ENCODE results near the gene SSC5D. TPM values are rescaled to one million over a fixed set of nuclear protein-coding genes. Genes with fewer than 3 reads are reported as not detected.

The SSC5D gene
- total and polyA plus RNA-seq, 9 of the 15 experiments (the other 6 are each of a cell fraction or from before 2014, with no cell fraction given) = 0.04 to 0.71 (median 0.14) TPM; not detected in 2

DNA sequence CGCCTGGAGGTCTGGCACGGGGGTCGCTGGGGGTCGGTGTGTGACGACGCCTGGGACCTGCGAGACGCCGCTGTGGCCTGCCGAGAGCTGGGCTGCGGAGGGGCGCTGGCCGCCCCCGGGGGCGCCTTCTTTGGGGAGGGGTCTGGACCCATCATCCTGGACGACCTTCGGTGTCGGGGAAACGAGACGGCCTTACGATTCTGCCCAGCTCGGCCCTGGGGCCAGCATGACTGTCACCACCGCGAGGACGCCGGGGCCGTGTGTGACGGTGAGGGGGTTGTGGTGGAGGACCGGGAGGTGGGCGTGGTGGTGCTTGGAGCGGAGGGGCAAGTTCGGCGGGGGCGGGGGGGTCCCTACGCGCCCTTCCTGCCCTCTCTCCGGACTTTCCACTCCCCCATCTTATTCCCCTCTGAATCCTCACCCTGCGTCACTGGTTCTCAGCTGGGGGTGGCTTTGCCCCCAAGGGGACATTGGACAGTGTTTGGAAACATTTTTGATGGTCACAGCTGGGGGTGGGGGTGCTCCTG lies 5.5 kb downstream of the SSC5D start (continued):
- TF ChIP-seq, protein P1, sequence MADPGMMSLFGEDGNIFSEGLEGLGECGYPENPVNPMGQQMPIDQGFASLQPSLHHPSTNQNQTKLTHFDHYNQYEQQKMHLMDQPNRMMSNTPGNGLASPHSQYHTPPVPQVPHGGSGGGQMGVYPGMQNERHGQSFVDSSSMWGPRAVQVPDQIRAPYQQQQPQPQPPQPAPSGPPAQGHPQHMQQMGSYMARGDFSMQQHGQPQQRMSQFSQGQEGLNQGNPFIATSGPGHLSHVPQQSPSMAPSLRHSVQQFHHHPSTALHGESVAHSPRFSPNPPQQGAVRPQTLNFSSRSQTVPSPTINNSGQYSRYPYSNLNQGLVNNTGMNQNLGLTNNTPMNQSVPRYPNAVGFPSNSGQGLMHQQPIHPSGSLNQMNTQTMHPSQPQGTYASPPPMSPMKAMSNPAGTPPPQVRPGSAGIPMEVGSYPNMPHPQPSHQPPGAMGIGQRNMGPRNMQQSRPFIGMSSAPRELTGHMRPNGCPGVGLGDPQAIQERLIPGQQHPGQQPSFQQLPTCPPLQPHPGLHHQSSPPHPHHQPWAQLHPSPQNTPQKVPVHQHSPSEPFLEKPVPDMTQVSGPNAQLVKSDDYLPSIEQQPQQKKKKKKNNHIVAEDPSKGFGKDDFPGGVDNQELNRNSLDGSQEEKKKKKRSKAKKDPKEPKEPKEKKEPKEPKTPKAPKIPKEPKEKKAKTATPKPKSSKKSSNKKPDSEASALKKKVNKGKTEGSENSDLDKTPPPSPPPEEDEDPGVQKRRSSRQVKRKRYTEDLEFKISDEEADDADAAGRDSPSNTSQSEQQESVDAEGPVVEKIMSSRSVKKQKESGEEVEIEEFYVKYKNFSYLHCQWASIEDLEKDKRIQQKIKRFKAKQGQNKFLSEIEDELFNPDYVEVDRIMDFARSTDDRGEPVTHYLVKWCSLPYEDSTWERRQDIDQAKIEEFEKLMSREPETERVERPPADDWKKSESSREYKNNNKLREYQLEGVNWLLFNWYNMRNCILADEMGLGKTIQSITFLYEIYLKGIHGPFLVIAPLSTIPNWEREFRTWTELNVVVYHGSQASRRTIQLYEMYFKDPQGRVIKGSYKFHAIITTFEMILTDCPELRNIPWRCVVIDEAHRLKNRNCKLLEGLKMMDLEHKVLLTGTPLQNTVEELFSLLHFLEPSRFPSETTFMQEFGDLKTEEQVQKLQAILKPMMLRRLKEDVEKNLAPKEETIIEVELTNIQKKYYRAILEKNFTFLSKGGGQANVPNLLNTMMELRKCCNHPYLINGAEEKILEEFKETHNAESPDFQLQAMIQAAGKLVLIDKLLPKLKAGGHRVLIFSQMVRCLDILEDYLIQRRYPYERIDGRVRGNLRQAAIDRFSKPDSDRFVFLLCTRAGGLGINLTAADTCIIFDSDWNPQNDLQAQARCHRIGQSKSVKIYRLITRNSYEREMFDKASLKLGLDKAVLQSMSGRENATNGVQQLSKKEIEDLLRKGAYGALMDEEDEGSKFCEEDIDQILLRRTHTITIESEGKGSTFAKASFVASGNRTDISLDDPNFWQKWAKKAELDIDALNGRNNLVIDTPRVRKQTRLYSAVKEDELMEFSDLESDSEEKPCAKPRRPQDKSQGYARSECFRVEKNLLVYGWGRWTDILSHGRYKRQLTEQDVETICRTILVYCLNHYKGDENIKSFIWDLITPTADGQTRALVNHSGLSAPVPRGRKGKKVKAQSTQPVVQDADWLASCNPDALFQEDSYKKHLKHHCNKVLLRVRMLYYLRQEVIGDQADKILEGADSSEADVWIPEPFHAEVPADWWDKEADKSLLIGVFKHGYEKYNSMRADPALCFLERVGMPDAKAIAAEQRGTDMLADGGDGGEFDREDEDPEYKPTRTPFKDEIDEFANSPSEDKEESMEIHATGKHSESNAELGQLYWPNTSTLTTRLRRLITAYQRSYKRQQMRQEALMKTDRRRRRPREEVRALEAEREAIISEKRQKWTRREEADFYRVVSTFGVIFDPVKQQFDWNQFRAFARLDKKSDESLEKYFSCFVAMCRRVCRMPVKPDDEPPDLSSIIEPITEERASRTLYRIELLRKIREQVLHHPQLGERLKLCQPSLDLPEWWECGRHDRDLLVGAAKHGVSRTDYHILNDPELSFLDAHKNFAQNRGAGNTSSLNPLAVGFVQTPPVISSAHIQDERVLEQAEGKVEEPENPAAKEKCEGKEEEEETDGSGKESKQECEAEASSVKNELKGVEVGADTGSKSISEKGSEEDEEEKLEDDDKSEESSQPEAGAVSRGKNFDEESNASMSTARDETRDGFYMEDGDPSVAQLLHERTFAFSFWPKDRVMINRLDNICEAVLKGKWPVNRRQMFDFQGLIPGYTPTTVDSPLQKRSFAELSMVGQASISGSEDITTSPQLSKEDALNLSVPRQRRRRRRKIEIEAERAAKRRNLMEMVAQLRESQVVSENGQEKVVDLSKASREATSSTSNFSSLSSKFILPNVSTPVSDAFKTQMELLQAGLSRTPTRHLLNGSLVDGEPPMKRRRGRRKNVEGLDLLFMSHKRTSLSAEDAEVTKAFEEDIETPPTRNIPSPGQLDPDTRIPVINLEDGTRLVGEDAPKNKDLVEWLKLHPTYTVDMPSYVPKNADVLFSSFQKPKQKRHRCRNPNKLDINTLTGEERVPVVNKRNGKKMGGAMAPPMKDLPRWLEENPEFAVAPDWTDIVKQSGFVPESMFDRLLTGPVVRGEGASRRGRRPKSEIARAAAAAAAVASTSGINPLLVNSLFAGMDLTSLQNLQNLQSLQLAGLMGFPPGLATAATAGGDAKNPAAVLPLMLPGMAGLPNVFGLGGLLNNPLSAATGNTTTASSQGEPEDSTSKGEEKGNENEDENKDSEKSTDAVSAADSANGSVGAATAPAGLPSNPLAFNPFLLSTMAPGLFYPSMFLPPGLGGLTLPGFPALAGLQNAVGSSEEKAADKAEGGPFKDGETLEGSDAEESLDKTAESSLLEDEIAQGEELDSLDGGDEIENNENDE (IDR thresholded peaks at IDR 0.05; ENCODE audit: low read depth, low read length) = no peak
- TF ChIP-seq TCF7L2 (IDR thresholded peaks at IDR 0.05; ENCODE audit: low read depth, low read length) (no peak), TAF9B (IDR thresholded peaks at IDR 0.05; ENCODE audit: partially characterized antibody) (no peak), ZC3H4 (CRISPR knock-in tag; IDR thresholded peaks at IDR 0.05; ENCODE audit: borderline replicate concordance) (no peak)
- TF ChIP-seq, protein P2, sequence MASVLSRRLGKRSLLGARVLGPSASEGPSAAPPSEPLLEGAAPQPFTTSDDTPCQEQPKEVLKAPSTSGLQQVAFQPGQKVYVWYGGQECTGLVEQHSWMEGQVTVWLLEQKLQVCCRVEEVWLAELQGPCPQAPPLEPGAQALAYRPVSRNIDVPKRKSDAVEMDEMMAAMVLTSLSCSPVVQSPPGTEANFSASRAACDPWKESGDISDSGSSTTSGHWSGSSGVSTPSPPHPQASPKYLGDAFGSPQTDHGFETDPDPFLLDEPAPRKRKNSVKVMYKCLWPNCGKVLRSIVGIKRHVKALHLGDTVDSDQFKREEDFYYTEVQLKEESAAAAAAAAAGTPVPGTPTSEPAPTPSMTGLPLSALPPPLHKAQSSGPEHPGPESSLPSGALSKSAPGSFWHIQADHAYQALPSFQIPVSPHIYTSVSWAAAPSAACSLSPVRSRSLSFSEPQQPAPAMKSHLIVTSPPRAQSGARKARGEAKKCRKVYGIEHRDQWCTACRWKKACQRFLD (CRISPR knock-in tag; IDR thresholded peaks at IDR 0.05) = no peak
